GM18511 (cell line): ENCODE data around the gene SLC25A46.
"Not testable (repeated sequence)": the region's sequence is repeated elsewhere in the genome, so short reads cannot be mapped to it uniquely, and the experiment has no call there.

Source experiments
- ATAC-seq: cut with Tn5 transposase; IDR thresholded peaks from one replicate; pipeline ENCODE4 v1.9.1; 2021; ENCODE audit warnings: mild to moderate bottlenecking, moderate library complexity; ENCODE audit not compliant: unreplicated experiment

SLC25A46 gene

DNA sequence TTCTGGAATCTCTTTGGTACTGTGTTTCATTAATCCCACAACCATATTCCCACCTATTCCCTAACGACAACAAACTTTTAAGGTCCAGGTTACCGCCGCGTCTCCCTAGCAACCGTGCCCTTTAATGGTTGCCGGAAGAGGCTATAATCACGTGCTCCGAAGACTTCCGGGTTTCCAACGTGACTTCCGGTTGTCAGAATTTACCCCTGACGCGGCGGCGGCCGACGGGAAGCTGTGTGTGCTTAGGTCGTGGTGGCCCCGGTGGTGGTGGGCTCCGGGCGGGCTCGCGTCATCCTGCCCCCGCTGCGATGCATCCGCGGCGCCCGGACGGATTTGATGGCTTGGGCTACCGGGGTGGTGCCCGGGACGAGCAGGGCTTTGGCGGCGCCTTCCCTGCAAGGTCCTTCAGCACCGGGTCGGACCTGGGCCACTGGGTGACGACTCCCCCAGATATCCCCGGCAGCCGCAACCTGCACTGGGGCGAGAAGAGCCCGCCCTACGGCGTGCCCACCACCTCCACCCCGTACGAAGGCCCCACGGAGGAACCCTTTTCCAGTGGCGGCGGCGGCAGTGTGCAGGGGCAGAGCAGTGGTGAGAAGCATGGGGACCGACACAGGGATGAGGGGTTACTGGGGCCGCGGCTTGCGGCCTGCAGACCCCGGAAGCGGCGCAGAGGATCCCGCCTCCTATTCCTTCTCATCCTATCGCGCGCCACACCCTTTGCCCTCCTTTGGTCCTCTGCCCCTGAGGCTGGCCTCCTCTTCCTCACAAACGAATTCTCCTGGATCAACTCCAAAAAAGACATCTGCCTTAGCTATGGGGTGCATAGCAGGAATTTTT, at the start of gene SLC25A46:
TSS of gene SLC25A46 (plus strand) at position 196 of the 840 bp plus-strand sequence. CDS start at position 309, 113 bp downstream.
- peak; percentile 97 for ATAC-seq

GRCh38 chr5:110690587-110690986, 48.2 kb upstream of the SLC25A46 start:
- ATAC-seq: not testable (repeated sequence)

GRCh38 chr5:110692669-110693068, 46.1 kb upstream of the SLC25A46 start:
- ATAC-seq: not testable (repeated sequence)

DNA sequence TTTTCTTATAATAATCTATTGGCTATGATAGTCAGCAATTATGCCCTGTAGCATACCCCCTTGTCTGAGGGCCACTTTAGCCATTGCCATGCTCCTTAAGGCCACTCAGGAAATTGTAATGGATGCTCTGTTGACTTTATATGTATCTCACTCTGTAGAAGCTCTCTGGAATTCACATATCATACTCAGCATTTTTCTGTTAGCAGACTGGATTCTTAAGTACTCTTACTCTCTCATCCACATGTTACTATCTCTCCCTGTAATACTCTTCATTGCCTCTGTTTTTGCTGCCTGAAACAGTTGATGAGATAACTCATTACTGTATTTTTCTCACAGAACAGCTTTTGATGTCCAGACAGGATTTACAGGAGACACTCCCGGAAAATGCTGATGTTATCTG, 36.5 kb upstream of the SLC25A46 start:
- no peak for ATAC-seq

- no peak for ATAC-seq
These were observed 36.1 kb upstream of the SLC25A46 start for GRCh38 chr5:110702704-110703103.

DNA sequence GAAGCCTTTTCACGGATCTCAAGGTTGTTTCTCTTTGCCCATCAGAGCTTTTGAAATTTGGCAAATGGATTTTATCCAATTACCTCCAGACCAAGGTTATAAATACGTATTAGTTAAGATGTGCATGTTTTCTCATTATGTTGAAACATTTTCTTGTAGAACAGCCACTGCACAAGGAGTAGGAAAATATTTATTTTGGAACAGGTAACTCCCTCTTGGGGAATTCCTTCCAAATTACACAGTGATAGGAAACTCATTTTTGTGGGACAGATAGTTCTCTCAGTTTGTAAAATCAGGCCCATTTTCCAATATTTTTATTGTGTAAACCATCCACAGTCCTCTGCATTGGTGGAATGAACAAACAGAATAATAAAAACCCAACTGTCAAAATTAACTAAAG, 35.3 kb upstream of the SLC25A46 start:
- no peak for ATAC-seq

DNA sequence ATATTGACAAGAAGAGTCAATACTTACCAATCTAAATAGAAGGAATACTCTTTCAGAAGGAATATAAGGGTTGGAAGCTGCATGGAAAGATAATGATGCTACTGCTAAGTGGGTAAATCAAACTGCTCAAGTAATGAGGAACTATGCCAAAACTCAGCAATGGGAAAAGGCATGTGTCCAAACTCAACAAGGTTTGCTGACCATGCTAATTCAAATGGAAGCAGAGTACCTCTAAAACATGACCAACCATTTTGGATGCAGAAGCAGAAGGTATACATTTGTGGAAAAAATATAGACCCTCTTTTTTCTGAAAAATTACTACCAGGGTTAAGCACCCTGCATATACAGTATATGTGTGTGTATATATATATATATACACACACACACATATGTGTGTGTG, 33.5 kb upstream of the SLC25A46 start:
- ATAC-seq: no peak

DNA sequence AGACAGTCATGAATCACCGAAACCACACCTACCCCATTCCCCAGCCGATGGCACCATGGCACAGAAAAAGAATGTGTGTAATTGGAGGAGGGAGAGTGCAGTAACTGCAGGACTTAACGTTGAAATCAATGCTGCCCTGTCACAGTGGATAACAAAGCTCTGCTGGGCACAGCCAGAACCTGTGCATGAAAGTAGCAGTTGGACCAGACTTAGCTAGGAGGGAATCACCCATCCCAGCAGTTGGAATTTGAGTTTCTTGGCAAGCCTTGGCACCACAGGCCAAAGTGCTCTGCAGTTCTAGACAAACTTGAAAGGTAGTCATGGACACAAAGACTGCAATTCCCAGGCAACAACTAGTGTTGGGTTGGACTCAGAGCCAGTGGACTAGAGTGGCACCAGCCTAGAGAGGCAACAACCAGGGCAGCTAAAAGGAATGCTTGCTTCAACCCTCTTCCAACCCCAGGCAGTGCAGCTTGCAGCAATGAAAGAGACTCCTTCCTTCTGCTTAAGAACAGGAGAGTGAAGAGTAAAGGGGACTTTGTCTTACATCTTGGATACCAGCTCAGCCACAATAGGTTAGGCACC, 31.5 kb upstream of the SLC25A46 start:
- ATAC-seq: no peak

GRCh38 chr5:110716247-110717245, 22.3 kb upstream of the SLC25A46 start:
- peak; percentile 97 for ATAC-seq

DNA sequence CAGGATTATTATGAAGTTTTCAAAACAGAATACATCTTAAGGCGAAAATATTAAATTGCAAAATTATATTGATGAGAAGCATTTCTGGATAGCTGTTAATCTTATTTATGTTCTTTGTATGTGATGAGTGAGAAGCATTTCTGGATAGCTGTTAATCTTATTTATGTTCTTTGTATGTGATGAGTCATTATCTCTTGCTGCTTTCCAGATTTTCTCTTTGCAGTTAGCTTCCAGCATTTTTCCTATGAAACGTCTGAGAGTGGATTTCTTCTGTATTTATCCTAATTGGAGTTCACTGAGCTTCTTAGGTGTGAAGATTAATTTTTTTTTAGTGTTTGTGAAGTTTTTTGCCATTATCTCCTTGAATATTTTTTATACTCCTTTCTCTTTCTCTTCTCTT, 20.5 kb upstream of the SLC25A46 start:
- ATAC-seq: no peak

GRCh38 chr5:110726249-110727024, 12.4 kb upstream of the SLC25A46 start, which contains the start of gene TMEM232:
TSS of gene TMEM232 (minus strand) at chr5:110726671. CDS start at chr5:110667352, 59,319 bp downstream.
- peak; percentile 100 for ATAC-seq

DNA sequence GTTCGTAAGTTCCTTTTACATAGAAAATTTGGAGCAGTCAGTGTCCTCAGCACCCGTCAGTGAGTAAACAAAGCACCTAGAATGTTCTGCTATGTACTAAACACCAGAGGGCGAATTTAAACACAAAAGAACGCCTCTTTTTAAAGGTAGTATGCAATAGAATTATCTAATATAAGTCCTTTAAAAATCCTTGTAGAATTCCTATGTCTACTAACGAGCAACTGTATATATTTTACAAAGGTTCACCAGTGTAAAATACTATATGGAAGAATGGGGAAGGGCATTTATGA, 11.8 kb upstream of the SLC25A46 start:
- peak; percentile 76 for ATAC-seq

GRCh38 chr5:110731499-110731898, 7.3 kb upstream of the SLC25A46 start:
- not testable (repeated sequence) for ATAC-seq

- no peak for ATAC-seq
These were observed 4.7 kb upstream of the SLC25A46 start for GRCh38 chr5:110734101-110734500.

GRCh38 chr5:110735556-110735955, 3.3 kb upstream of the SLC25A46 start:
- no peak for ATAC-seq

- no peak for ATAC-seq
These were observed 2.1 kb upstream of the SLC25A46 start for GRCh38 chr5:110736753-110737152.

DNA sequence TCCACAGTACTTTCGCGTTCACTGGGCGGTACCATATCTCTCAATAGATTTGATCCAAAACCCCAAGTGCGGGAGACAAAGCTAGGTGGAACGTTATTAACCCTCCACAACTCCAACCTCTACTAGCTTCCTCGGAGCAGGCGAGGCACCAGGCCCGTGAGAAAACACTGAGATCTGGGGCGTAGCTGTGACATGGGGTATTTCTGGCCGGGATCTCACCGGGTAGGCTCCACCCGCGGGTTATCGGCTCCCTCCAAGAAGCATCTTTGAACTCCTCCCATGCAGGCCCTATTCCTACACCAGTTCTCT, 350 bp upstream of the SLC25A46 start:
- peak; percentile 69 for ATAC-seq

- ATAC-seq: peak; percentile 97
These were observed 13.3 kb downstream of the SLC25A46 start for GRCh38 chr5:110751902-110752762.

GRCh38 chr5:110752953-110753352, 14.1 kb downstream of the SLC25A46 start:
- ATAC-seq: peak; percentile 16

DNA sequence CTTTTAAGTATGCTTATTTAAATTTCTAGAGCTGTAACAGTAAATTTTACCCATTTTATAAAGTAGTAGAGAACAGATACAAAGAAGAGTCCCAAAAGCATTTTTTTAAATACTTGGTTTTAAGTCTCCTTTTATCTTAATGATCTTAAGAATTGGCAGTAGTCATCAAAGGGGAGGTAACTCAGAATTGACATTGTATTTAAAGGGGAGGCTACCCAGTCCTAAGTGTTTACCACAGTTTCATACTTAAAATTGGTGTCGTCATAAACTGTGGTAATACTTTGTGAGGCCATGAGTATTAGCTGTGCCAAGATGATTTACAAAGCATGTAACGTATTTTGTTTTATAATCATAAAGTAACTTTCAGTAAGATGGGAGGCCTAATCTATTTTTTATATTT, 14.8 kb downstream of the SLC25A46 start:
- ATAC-seq: no peak
